Kasumi-1 (cell line): ENCODE results near the gene LRRC37A3.
"Not testable (repeated sequence)": the region's sequence is repeated elsewhere in the genome, so short reads cannot be mapped to it uniquely, and the experiment has no call there.

Experiments
- DNase-seq, 2 experiments: peaks; one replicate each; lab custom pipeline; 2025; lab: John Stamatoyannopoulos, UW

The LRRC37A3 gene

DNA sequence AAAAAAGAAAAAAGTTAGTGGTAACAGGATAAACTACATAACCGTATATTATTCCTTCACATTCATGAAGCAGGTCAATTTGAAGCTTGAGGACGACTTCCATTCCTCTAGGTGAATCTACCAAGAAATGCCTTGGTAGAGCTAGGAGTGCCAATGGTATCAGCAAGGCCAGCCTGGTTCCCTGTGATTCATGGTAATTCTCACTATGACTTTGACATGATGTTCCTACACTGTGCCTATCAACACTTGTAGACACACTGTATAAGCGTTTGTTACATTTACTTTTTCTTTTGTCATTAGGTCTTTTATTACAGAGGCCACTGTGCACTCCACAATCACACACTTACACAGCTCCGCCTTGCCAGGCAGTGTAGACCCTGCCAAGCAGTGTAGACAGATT lies 7.2 kb upstream of the LRRC37A3 start:
- DNase-seq: not testable (repeated sequence)

DNA sequence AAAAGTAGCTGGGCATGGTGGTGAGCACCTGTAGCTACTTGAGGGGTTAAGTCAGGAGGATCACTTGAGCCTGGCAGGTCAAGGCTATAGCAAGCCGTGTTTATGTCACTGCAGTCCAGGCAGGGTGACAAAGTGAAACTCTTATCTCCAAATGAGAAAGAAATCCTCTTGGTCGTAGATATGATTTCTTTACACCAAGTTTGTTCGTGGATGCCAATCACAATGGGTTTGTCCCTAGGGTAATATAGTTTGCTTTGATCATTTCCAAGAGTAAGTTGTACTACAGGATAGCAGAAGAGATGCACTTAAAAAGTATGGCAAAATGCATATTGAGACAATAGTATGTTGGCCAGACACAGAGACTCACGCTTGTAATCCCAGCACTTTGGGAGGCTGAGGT lies 6.0 kb upstream of the LRRC37A3 start:
- DNase-seq: not testable (repeated sequence)

DNA sequence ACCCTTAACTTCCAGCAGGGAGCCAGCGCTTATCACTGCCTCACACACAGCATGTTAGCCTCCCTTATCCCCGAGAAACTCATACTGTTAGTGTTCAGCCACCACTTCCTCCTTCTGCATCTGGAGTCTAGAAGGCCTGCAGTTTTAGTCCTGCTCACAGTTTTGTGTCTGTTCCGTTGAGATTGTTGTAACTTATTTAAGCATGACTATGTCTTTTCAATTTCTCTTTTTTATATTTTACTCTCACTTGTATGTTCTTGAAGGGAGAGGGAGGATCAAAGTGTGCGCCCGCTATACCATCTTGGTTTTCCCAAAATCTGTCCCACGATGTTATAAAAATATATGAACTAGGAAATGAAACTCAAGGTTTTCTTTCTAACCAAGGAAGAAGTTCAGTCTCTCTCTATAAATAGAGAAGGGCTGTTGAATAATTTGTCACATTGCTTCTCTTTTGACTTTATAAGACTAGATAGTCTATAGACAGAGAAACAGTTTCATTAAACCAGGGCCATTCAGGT lies 3.8 kb upstream of the LRRC37A3 start:
- DNase-seq: peak; percentile 74 to 85

GRCh38 chr17:64920419-64921172 lies 1.3 kb upstream of the LRRC37A3 start:
- DNase-seq: no peak

- no peak for DNase-seq
Measured at GRCh38 chr17:64920026-64920418, 744 bp upstream of the LRRC37A3 start.

GRCh38 chr17:64918842-64919288 lies 413 bp downstream of the LRRC37A3 start:
- DNase-seq: not testable (repeated sequence)

GRCh38 chr17:64917540-64917939 lies 1.7 kb downstream of the LRRC37A3 start:
- DNase-seq: not testable (repeated sequence)

DNA sequence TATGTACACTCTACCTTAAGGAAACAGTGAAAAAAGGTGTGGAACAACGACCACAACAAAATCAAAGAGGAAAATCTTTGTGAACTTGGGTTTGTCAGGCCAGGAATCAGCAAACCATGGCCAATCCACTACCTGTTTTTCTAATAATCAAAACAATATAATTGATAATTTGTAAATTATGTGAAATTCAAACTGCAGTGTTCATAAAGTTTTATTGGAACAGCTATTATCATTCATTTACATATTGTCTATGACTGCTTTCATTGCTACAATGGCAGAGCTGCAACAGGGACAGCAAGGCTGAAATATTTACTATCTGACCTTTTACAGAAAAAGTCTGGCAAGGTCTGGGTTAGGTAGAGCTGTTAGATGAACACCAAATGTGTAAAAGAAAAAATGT lies 4.0 kb downstream of the LRRC37A3 start:
- not testable (repeated sequence) for DNase-seq

DNA sequence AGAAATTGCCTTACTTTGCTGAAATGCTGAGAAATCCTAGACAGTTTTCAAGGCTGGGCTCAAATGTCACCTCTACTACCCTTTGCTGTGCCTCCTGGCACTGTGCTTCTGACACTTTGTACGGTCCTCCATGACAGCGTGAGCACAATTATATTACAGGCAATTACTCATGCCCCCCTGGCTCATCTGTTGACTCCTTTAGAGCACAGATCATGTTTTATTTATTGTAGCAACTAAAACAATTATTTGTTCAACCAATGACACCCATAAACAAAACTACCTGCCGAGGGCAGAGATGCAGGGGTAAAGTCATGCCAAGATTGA lies 9.1 kb downstream of the LRRC37A3 start:
- not testable (repeated sequence) for DNase-seq

GRCh38 chr17:64909511-64910190 lies 9.6 kb downstream of the LRRC37A3 start:
- not testable (repeated sequence) for DNase-seq

DNA sequence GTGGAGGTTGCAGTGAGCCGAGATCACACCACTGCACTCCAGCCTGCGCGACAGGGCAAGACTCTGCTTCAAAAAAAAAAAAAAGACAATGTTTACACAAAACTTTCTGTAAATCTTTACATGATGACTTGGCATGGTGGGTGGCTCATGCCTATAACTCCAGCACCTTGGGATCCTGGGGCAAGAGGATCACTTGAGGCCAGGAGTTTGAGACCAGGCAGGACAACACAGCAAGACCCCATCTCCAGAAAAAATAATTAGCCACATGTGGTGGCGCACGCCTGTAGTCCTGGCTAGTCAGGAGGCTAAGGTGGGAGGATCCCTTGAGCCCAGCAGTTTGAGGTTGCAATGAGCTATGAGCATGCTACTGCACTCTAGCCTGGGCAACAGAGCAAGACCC lies 15.2 kb downstream of the LRRC37A3 start:
- DNase-seq: not testable (repeated sequence)

DNA sequence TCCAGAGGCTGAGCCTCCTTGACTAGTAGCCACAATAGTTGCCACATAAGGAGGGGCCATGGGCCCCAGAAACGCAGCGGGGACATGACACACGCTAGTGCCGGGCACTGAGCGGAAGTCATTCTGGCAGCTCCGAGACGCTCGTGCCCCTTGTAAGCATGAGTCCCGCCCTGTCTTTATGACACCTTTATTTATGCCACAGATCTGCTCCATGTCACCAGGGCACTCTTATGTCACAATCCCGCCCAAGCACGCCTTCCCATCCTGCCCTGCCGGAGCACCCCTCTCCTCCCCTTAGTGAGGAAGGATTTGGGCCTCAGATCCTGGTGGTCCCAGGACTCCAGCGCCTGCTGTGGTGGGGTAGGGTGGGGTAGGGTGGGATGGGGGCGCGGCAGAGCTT lies 22.1 kb downstream of the LRRC37A3 start:
- DNase-seq: not testable (repeated sequence)

DNA sequence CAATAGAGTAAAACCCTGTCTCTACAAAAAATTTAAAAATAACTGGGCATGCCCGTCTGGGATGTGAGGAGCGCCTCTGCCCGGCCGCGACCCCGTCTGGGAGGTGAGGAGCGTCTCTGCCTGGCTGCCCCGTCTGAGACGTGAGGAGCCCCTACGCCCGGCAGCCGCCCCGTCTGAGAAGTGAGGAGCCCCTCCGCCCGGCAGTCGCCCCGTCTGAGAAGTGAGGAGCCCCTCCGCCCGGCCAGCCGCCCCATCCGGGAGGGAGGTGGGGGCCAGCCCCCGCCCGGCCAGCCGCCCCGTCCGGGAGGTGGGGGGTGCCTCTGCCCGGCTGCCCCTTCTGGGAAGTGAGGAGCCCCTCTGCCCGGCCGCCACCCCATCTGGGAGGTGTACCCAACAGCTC lies 45.1 kb downstream of the LRRC37A3 start:
- not testable (repeated sequence) for DNase-seq

DNA sequence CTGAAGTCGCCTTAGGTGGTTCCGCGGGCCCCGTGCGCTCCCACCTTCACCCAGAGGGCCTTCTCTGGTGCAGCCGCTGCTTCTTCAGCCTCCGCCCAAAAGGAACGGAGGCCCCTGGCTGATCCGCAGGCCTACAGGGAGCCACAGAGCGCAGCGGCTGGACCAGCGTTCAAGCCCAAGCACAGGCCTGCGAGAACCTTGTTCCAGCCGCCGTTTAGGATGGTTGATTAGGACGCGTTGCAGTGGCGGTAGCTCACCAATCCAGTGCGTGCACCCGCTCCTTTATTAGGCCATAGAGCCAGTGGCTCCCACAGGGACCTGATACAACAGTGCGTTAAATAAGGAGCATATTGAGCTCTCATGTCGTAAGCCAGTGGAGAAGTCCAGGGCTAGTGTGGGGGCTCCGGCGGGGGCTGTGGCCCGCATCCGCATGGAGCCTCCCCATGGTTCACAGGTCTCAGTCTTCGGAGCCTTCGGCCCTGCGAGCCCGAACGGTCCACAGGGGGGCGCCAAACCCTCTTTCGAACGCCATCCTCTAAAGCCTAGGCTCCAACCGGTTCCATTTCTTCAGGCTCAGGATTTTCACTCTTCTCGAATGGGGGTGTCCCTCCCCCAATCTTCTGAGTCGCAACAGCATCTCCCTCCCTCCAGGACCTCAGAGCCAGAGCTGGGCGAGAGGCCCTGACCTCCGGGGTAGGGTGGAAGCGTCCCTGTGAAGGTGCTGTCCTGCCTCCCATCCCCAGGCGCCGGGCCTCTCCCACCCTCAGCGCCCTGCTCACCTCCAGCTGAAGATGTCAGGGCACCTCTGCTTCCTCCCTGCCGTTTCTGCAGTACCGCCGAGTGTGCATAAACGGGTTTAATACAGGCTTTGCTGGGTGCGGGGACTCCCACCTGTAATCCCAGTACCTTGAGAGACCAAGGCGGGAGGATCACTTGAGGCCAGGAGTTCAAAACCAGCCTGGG lies 71.5 kb downstream of the LRRC37A3 start:
- DNase-seq: peak; percentile 74 to 85

GRCh38 chr17:64846892-64847291 lies 72.4 kb downstream of the LRRC37A3 start:
- peak in 1 of 2 experiments; percentile 16 for DNase-seq

GRCh38 chr17:64843918-64844317 lies 75.4 kb downstream of the LRRC37A3 start:
- not testable (repeated sequence) for DNase-seq

- not testable (repeated sequence) for DNase-seq
Measured at GRCh38 chr17:64842900-64843299, 76.4 kb downstream of the LRRC37A3 start.

- peak; percentile 28 to 39 for DNase-seq
Measured at GRCh38 chr17:64840960-64841359, 78.3 kb downstream of the LRRC37A3 start.

- not testable (repeated sequence) for DNase-seq
Measured at GRCh38 chr17:64838513-64838912, 80.8 kb downstream of the LRRC37A3 start.

DNA sequence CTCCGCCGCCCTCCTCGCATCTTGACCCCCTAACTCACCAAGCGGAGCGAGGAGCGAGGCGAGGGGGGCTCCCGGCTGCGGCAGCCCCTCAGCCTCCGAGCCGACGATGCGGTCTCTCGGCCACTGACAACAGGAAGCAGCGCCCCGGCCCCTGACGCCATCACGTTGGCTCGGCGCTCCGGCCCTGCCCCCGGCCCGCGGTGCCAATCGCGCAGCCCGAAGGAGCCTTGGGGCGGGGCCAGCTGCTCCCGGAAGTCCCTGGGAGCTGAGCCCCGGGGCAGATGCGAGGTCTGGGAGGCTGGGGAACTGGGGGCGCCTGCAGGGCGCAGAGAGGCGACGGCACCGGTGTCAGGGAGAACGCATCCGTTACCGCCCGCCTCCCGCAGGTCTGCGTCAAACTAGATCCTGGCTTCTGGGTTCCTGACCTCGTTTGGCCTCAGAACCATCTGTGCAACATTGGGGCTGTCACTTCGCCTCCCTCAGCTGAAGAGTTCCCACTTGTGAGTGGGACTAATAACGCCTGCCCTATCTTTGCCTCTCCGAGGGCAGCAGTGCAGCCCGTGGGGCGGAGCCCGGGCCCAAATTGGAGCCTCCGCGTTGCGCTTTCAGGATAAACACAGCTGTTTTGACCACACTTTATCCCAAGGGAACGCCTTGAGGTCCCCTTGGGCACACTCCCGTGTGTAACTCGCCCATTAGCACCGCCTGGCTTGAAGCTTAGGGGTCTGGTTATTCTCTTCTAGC lies 82.1 kb downstream of the LRRC37A3 start:
- peak; percentile 69 to 78 for DNase-seq

DNA sequence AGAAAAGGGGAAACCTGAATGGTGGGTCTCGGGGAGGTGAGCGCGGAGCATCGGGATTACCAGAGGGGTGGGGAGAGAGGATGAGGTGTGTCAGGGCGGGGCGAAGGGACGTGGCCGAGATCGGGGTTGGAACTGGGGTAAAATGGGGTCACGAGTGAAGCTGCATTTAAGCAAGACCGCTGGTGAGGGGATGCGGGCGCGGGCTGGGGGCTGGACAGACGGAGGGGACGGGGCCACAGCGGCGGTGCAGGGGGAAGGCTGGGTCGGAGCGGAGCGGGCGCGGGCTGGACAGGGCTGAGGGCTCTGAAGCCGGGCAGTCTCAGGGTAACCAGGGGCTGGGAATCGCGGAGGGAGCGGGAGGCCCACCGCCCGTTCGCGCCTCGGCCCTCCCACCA lies 82.7 kb downstream of the LRRC37A3 start:
- DNase-seq: not testable (repeated sequence)
